Pancreas (tissue), 10 donors: ENCODE measurements around the gene MYO9A. TPM values are rescaled to one million over a fixed set of nuclear protein-coding genes. Genes with fewer than 3 reads are reported as not detected.
A peak's percentile ranks its signal among the peaks of the same experiment; 100 is the strongest.
"Not testable (repeated sequence)": the region's sequence is repeated elsewhere in the genome, so short reads cannot be mapped to it uniquely, and the experiment has no call there.

Experiments
- ATAC-seq, 4 donors: fragments of 200-7000 bp; cut with Tn5 transposase; one replicate each; pipeline versions ENCODE4 v1.8.0 to v1.9.1; 2020; ENCODE audit warnings: mild to moderate bottlenecking in 4 of 4, moderate library complexity in 4 of 4
- DNase-seq, 6 donors: peaks; one replicate each; pipeline ENCODE4 v3.0.0-alpha.2; 2020
- FAIRE-seq: peaks from 2 replicates; lab custom pipeline; 2012; peaks lifted over from hg19 to GRCh38; lab: Jason Lieb, UNC
- H3K27ac ChIP-seq, 4 donors: fragments of 200-600 bp; sonication (generic); 1 replicate in 3 of 4; 2 replicates in 1 of 4; pipeline versions ENCODE4 v1.5.0 to v1.8.0; 2020
- H3K27me3 ChIP-seq, 4 donors: fragments of 200-600 bp; one replicate each; pipeline ENCODE4 v1.8.0; 2021
- H3K36me3 ChIP-seq, 3 donors: fragments of 200-600 bp; sonication (generic) in 1 of 3; one replicate each; pipeline versions ENCODE4 v1.5.0 to v1.8.0; 2020 to 2021
- H3K4me1 ChIP-seq, 3 donors: fragments of 200-600 bp; one replicate each; pipeline ENCODE4 v1.8.0; 2021
- H3K4me3 ChIP-seq, 4 donors: fragments of 200-600 bp; sonication (generic) in 2 of 4; one replicate each; pipeline versions ENCODE4 v1.5.0 to v1.8.0; 2020 to 2021
- H3K9me3 ChIP-seq, 4 donors: fragments of 200-600 bp; one replicate each; pipeline ENCODE4 v1.8.0; 2021
- CTCF ChIP-seq, 4 donors: fragments of 200-600 bp; sonication (generic) in 3 of 4; IDR thresholded peaks; one replicate each; pipeline versions ENCODE4 v1.5.0 to v1.8.0; 2021; ENCODE audit warnings: antibody characterized with exemption in 4 of 4
- WGBS, 2 donors: extraction: QIAGEN DNeasy Blood & Tissue Kit; methylation state at CpG; one replicate each; pipeline ENCODE4 v1.1.7; 2013; 5-methylcytosine and 5-hydroxymethylcytosine counted together
- intact Hi-C, 3 donors: fragments of 100-400 bp; cut with DNase I; formaldehyde crosslinking; loops; one replicate each; pipeline versions ENCODE4 v1.11.1 to v1.14.2; 2022
- polyA plus RNA-seq, 2 donors: library from polyadenylated mRNA; stranded (reverse); fragments of 200-250 nt; gene quantifications; one replicate each; pipeline ENCODE4 v1.2.3, GENCODE V29; 2013
- total RNA-seq, 6 donors: library from RNA; stranded (reverse); fragmentation: NEBNext Ultra II Directional in 4 of 6; extraction: Animal tissue kit (Norgen Biotek cat#: 25700) in 4 of 6; gene quantifications; one replicate each; pipeline versions ENCODE4 v1.2.1 to v1.2.4, GENCODE V29; 2021 to 2023
- donor health status: healthy with polysubstance abuse.
- donor health status: DM: no; HTN: no; CAD: no; lungs with moderate emphysema.
- donor health status: DM: no; HTN: no; CAD: no.
- donor health status: control.
- donor health status: control.
- donor health status: Bipolar disorder and iron deficiency.
- donor health status: DM: yes; HTN: yes; CAD: no.
- donor health status: DM: no; HTN: no; CAD: no.
- donor health status: DM: no; HTN: no; CAD: no.
- donor health status: DM: yes; HTN: yes; CAD: no.

MYO9A gene
- total and polyA plus RNA-seq, 8 donors, result 1.2 to 21.0 (median 7.8) TPM

GRCh38 chr15:72006382-72006781 lies 111.6 kb downstream of the MYO9A start:
- no peak overlapping the region for H3K4me3 ChIP-seq
- 92 to 96% methylated on average over 4 of the region's 4 CpGs for WGBS, 2 donors
- no peaks in the 10 kb centered on the region for H3K4me1 ChIP-seq
- intact Hi-C loops, result no loop called here
- no peak overlapping the region for H3K27ac ChIP-seq
- H3K9me3 ChIP-seq, result no peaks in the 10 kb centered on the region
- TF ChIP-seq CTCF (IDR thresholded peaks at IDR 0.05), result no peak
- no peak for ATAC-seq
- peaks cover 0 to 3% (median 0%) of the 10 kb centered on the region in 3 donors for H3K36me3 ChIP-seq
- no peak for FAIRE-seq
- H3K27me3 ChIP-seq, result no peaks in the 10 kb centered on the region
- no peak for DNase-seq

- no peaks in the 10 kb centered on the region for H3K27me3 ChIP-seq
- H3K4me3 ChIP-seq, result no peak overlapping the region
- WGBS, 2 donors, result 57 to 59% methylated on average over 3 of the region's 3 CpGs
- intact Hi-C loops, result no loop called here
- peaks cover 0 to 3% (median 0%) of the 10 kb centered on the region in 3 donors for H3K36me3 ChIP-seq
- H3K4me1 ChIP-seq, result no peaks in the 10 kb centered on the region
- ATAC-seq (peak in 2 of 4 donors; percentile 19 to 30), DNase-seq (no peak), FAIRE-seq (no peak)
- H3K9me3 ChIP-seq, result no peaks in the 10 kb centered on the region
- H3K27ac ChIP-seq, result no peak overlapping the region
- no peak for TF ChIP-seq CTCF (IDR thresholded peaks at IDR 0.05)
Measured at GRCh38 chr15:72005483-72005882, 112.5 kb downstream of the MYO9A start.

GRCh38 chr15:71999807-72000206 lies 118.1 kb downstream of the MYO9A start:
- no peaks in the 10 kb centered on the region for H3K4me1 ChIP-seq
- ATAC-seq, result no peak
- H3K9me3 ChIP-seq, result no peaks in the 10 kb centered on the region
- no peak overlapping the region for H3K27ac ChIP-seq
- TF ChIP-seq CTCF (IDR thresholded peaks at IDR 0.05), result no peak
- intact Hi-C loops, result no loop called here
- no peaks in the 10 kb centered on the region for H3K36me3 ChIP-seq
- H3K27me3 ChIP-seq, result no peaks in the 10 kb centered on the region
- no peak for FAIRE-seq
- 94 to 100% methylated on average over 1 of the region's 1 CpG for WGBS, 2 donors
- no peak for DNase-seq
- no peak overlapping the region for H3K4me3 ChIP-seq

- ATAC-seq, H3K27ac ChIP-seq, DNase-seq, H3K4me1 ChIP-seq, intact Hi-C loops, H3K9me3 ChIP-seq, H3K36me3 ChIP-seq, H3K4me3 ChIP-seq, FAIRE-seq, H3K27me3 ChIP-seq: not testable (repeated sequence)
- WGBS, 2 donors, result 93 to 95% methylated on average over 4 to 5 of the region's 6 CpGs
Measured at GRCh38 chr15:71998717-71999116, 119.2 kb downstream of the MYO9A start.

GRCh38 chr15:71997691-71998090 lies 120.3 kb downstream of the MYO9A start:
- 86 to 91% methylated on average over 4 of the region's 4 CpGs for WGBS, 2 donors
- Histone ChIP-seq H3K27me3 (no peaks in the 10 kb centered on the region), H3K36me3 (no peaks in the 10 kb centered on the region), H3K4me3 (no peak overlapping the region), H3K9me3 (no peaks in the 10 kb centered on the region), H3K27ac (no peak overlapping the region), H3K4me1 (no peaks in the 10 kb centered on the region)
- no peak for DNase-seq
- FAIRE-seq, result no peak
- no peak for TF ChIP-seq CTCF (IDR thresholded peaks at IDR 0.05)
- no peak for ATAC-seq
- intact Hi-C loops, result no loop called here
